ENCODE results near the gene SCGB1A1. TPM values are rescaled to one million over a fixed set of nuclear protein-coding genes. Genes with fewer than 3 reads are reported as not detected.
"Not testable (repeated sequence)": the region's sequence is repeated elsewhere in the genome, so short reads cannot be mapped to it uniquely, and the experiment has no call there.

Gene SCGB1A1, protein sequence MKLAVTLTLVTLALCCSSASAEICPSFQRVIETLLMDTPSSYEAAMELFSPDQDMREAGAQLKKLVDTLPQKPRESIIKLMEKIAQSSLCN
- not detected for polyA plus RNA-seq (2013)

DNA sequence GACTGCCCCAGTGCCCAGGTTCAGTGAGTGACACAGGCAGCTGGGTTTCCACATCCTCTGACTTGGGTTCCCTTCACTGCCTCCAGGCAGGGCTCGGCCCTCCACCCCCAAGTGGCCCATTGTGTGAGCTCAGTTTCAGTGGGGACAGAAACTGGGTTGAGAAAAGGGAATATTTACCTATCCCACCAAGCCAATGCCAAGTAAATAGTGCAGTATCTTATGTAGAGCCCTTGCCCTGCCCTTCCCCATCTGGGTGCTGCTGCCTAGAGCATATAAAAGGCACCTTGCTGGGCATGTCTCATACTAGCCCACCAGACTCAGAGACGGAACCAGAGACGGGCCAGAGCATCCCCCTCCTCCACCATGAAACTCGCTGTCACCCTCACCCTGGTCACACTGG is at the start of gene SCGB1A1:
SCGB1A1 (plus strand) TSS at position 301 of the 400 bp plus-strand sequence; CDS start at position 364, 63 bp downstream.
- whole genome bisulfite sequencing (ENCODE audit: insufficient coverage) = 100% methylated on average over 3 of the region's 4 CpGs
- Histone ChIP-seq H3K27me3 (replicated peaks in 2 of 5; ENCODE audit: control insufficient read depth in 4 of 5, insufficient read depth in 5 of 5, low read length in 4 of 5) (no peaks in the 10 kb centered on the region), H3K4me3 (ENCODE audit: control insufficient read depth in 1 of 7, extremely low read depth in 1 of 7, insufficient read depth in 4 of 7, low read depth in 2 of 7, low read length in 6 of 7) (no peak within 1 kb of the TSS), H3K27ac (ENCODE audit: insufficient read depth in 1 of 2, low read depth in 1 of 2, low read length in 2 of 2, poor library complexity in 1 of 2, severe bottlenecking in 2 of 2) (peak within 1 kb of the TSS in 1 of 2 experiments; percentile 34), H3K36me3 (ENCODE audit: control insufficient read depth in 4 of 4, insufficient read depth in 4 of 4, low read length in 3 of 4) (no peaks in the 10 kb centered on the region), H3K4me1 (ENCODE audit: control extremely low read depth in 1 of 4, control insufficient read depth in 4 of 4, insufficient read depth in 4 of 4, low read length in 3 of 4) (peaks cover 0 to 3% (median 0%) of the 10 kb centered on the region in 4 experiments), H3K9me3 (ENCODE audit: control extremely low read depth in 1 of 5, control insufficient read depth in 4 of 5, insufficient read depth in 2 of 5, low read depth in 1 of 5, low read length in 4 of 5) (no peaks in the 10 kb centered on the region)
- CTCF ChIA-PET = interaction anchor here (1.1 to 8.3 kb wide), 3 partner anchors 24 to 142 kb away, joined by 3 to 73 read pairs (median 4); no protein-coding TSS in a partner anchor
- no peak for DNase-seq
- POLR2A ChIA-PET = no interaction called here

DNA sequence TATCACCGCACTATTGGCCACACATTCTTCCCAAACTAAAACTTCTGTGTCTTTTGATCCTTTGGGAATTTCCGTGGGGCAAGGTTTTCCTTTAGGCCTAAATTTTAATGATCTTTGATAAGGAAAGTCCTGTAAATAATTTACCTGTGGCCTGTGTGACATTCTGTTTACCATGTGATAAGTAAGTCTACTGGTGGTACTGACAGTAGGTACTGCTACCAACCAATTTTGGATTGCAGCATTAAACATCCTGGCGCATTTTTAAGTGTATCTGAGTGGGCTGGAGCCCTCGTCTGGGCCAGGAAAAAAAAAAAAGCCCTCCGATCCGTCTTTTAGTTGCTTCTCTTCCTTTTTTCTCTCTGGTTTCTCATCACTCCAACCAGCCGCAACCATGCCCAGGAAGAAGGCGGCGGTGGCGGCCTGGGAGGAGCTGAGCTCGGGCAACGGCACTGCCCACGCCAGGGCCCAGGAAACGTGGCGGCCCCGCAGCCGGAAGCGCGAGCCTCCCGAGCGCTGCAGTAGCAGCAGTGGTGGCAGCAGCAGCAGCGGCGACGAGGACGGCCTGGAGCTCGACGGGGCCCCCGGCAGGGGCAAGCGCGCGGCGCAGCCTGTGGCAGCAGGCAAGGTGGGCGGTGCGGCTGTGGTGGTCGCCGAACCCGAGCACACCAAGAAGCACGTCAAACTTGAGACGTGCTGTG is 47.9 kb upstream of the SCGB1A1 start:
- POLR2A ChIA-PET = no interaction called here
- H3K36me3 ChIP-seq (ENCODE audit: control insufficient read depth in 4 of 4, insufficient read depth in 4 of 4, low read length in 3 of 4) = no peaks in the 10 kb centered on the region
- CTCF ChIA-PET = interaction anchor here (1.1 to 9.4 kb wide), 2 partner anchors 11 to 30 kb away, joined by 3 to 109 read pairs; partner anchors contain the start of gene ASRGL1
- peak; percentile 14 to 61 (median 56) for DNase-seq
- peaks cover 0 to 4% (median 0%) of the 10 kb centered on the region in 4 experiments for H3K4me1 ChIP-seq (ENCODE audit: control extremely low read depth in 1 of 4, control insufficient read depth in 4 of 4, insufficient read depth in 4 of 4, low read length in 3 of 4)
- 61% methylated on average over 29 of the region's 39 CpGs for WGBS (ENCODE audit: insufficient coverage)
- peaks cover 0 to 2% (median 0%) of the 10 kb centered on the region in 5 experiments for H3K9me3 ChIP-seq (ENCODE audit: control extremely low read depth in 1 of 5, control insufficient read depth in 4 of 5, insufficient read depth in 2 of 5, low read depth in 1 of 5, low read length in 4 of 5)
- H3K4me3 ChIP-seq (ENCODE audit: control insufficient read depth in 1 of 7, extremely low read depth in 1 of 7, insufficient read depth in 4 of 7, low read depth in 2 of 7, low read length in 6 of 7) = peak overlapping the region in 4 of 7 experiments; percentile 27 to 60 (median 44)
- no peak overlapping the region for H3K27ac ChIP-seq (ENCODE audit: insufficient read depth in 1 of 2, low read depth in 1 of 2, low read length in 2 of 2, poor library complexity in 1 of 2, severe bottlenecking in 2 of 2)
- no peaks in the 10 kb centered on the region for H3K27me3 ChIP-seq (replicated peaks in 2 of 5; ENCODE audit: control insufficient read depth in 4 of 5, insufficient read depth in 5 of 5, low read length in 4 of 5)

DNA sequence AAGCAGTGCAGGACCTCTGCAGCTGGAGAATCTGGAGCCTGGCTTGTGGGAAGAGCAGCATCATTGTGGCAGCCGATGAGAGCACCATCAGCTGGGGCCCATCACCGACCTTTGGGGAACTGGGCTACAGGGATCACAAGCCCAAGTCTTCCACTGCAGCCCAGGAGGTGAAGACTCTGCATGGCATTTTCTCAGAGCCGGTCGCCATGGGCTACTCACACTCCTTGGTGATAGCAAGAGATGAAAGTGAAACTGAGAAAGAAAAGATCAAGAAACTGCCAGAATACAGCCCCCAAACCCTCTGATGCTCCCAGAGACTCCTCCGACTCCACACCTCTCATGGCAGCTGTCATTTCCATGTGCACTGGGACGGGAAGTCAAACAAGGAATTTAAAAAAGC is 46.0 kb upstream of the SCGB1A1 start:
- WGBS (ENCODE audit: insufficient coverage) = 98% methylated on average over 6 of the region's 6 CpGs
- peaks cover 0 to 4% (median 0%) of the 10 kb centered on the region in 4 experiments for H3K4me1 ChIP-seq (ENCODE audit: control extremely low read depth in 1 of 4, control insufficient read depth in 4 of 4, insufficient read depth in 4 of 4, low read length in 3 of 4)
- H3K4me3 ChIP-seq (ENCODE audit: control insufficient read depth in 1 of 7, extremely low read depth in 1 of 7, insufficient read depth in 4 of 7, low read depth in 2 of 7, low read length in 6 of 7) = no peak overlapping the region
- H3K27me3 ChIP-seq (replicated peaks in 2 of 5; ENCODE audit: control insufficient read depth in 4 of 5, insufficient read depth in 5 of 5, low read length in 4 of 5) = no peaks in the 10 kb centered on the region
- no peak for DNase-seq
- H3K36me3 ChIP-seq (ENCODE audit: control insufficient read depth in 4 of 4, insufficient read depth in 4 of 4, low read length in 3 of 4) = no peaks in the 10 kb centered on the region
- H3K9me3 ChIP-seq (ENCODE audit: control extremely low read depth in 1 of 5, control insufficient read depth in 4 of 5, insufficient read depth in 2 of 5, low read depth in 1 of 5, low read length in 4 of 5) = peaks cover 0 to 2% (median 0%) of the 10 kb centered on the region in 5 experiments
- ChIA-PET POLR2A (no interaction called here), CTCF (interaction anchor here (1.2 to 9.4 kb wide), 5 partner anchors 25 to 243 kb away, joined by 3 to 109 read pairs (median 3); partner anchors contain the start of gene ASRGL1)
- no peak overlapping the region for H3K27ac ChIP-seq (ENCODE audit: insufficient read depth in 1 of 2, low read depth in 1 of 2, low read length in 2 of 2, poor library complexity in 1 of 2, severe bottlenecking in 2 of 2)

DNA sequence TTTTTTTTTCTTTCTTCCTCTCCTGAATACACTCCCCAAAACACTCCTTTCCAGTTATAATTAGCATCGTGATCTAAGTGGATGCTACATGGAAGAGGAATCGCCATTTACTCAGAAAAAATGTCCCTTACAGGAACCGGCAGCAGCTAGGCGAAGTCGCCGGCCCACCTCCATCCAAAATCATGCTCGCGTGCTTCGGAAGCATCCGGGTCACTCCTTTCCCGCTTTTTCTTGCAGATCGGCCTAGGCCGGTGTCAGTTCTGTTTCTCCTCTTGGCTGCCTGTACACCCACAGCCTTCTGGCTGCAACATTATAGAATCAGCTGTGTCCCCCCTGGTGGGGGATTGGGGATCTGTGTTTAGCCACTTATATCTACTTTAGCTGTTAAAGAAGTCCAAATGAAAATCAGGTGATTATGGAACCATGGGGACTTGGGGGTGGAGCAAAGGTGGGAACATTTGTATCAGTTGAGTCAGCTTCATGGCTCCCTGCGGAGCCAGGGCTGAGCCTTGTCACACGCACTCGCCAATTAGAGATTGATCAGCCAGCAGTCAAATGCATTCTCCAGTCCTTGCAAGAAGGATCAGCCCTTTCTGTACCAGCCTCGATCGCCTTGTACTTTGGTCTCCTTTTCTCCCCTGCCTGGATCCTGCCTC is 45.2 kb upstream of the SCGB1A1 start:
- no peaks in the 10 kb centered on the region for H3K36me3 ChIP-seq (ENCODE audit: control insufficient read depth in 4 of 4, insufficient read depth in 4 of 4, low read length in 3 of 4)
- peaks cover 0 to 4% (median 0%) of the 10 kb centered on the region in 4 experiments for H3K4me1 ChIP-seq (ENCODE audit: control extremely low read depth in 1 of 4, control insufficient read depth in 4 of 4, insufficient read depth in 4 of 4, low read length in 3 of 4)
- 96% methylated on average over 18 of the region's 18 CpGs for WGBS (ENCODE audit: insufficient coverage)
- H3K27me3 ChIP-seq (replicated peaks in 2 of 5; ENCODE audit: control insufficient read depth in 4 of 5, insufficient read depth in 5 of 5, low read length in 4 of 5) = no peaks in the 10 kb centered on the region
- no peaks in the 10 kb centered on the region for H3K9me3 ChIP-seq (ENCODE audit: control extremely low read depth in 1 of 5, control insufficient read depth in 4 of 5, insufficient read depth in 2 of 5, low read depth in 1 of 5, low read length in 4 of 5)
- no peak overlapping the region for H3K4me3 ChIP-seq (ENCODE audit: control insufficient read depth in 1 of 7, extremely low read depth in 1 of 7, insufficient read depth in 4 of 7, low read depth in 2 of 7, low read length in 6 of 7)
- no peak for DNase-seq
- ChIA-PET POLR2A (no interaction called here), CTCF (interaction anchor here (1.5 to 9.4 kb wide), 3 partner anchors 33 to 244 kb away, joined by 3 to 109 read pairs (median 3); partner anchors contain the start of gene ASRGL1)
- H3K27ac ChIP-seq (ENCODE audit: insufficient read depth in 1 of 2, low read depth in 1 of 2, low read length in 2 of 2, poor library complexity in 1 of 2, severe bottlenecking in 2 of 2) = no peak overlapping the region

DNA sequence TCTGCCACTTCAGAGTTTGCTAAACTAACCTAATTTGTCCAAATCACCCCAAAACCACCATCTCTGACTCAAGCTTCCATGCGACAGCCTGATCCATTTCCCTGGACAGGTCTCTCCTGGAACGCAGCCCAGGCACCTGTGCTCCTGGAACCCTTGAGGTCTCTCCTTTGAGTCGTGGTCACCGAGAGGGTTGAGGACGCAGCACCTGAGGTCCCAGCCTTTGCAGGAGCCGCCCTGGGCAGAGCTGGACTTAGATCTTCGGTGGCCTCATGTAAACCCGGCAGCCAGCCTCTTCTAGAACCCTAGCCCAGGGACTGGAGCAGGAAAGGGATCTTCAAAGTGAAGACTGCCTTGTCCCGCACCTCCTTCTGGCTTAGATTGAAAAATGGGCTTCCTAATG is 44.0 kb upstream of the SCGB1A1 start:
- no peak overlapping the region for H3K27ac ChIP-seq (ENCODE audit: insufficient read depth in 1 of 2, low read depth in 1 of 2, low read length in 2 of 2, poor library complexity in 1 of 2, severe bottlenecking in 2 of 2)
- WGBS (ENCODE audit: insufficient coverage) = 98% methylated on average over 8 of the region's 9 CpGs
- no peaks in the 10 kb centered on the region for H3K9me3 ChIP-seq (ENCODE audit: control extremely low read depth in 1 of 5, control insufficient read depth in 4 of 5, insufficient read depth in 2 of 5, low read depth in 1 of 5, low read length in 4 of 5)
- no peak for DNase-seq
- ChIA-PET POLR2A (interaction anchor here (1.1 kb wide), 1 partner anchor 36 kb away, joined by 4 read pairs; no protein-coding TSS in a partner anchor), CTCF (interaction anchor here (0.6 to 9.4 kb wide), 3 partner anchors 17 to 74 kb away, joined by 3 to 109 read pairs (median 5); partner anchors contain the start of gene ASRGL1)
- H3K36me3 ChIP-seq (ENCODE audit: control insufficient read depth in 4 of 4, insufficient read depth in 4 of 4, low read length in 3 of 4) = no peaks in the 10 kb centered on the region
- peaks cover 0 to 4% (median 0%) of the 10 kb centered on the region in 4 experiments for H3K4me1 ChIP-seq (ENCODE audit: control extremely low read depth in 1 of 4, control insufficient read depth in 4 of 4, insufficient read depth in 4 of 4, low read length in 3 of 4)
- no peak overlapping the region for H3K4me3 ChIP-seq (ENCODE audit: control insufficient read depth in 1 of 7, extremely low read depth in 1 of 7, insufficient read depth in 4 of 7, low read depth in 2 of 7, low read length in 6 of 7)
- H3K27me3 ChIP-seq (replicated peaks in 2 of 5; ENCODE audit: control insufficient read depth in 4 of 5, insufficient read depth in 5 of 5, low read length in 4 of 5) = no peaks in the 10 kb centered on the region

DNA sequence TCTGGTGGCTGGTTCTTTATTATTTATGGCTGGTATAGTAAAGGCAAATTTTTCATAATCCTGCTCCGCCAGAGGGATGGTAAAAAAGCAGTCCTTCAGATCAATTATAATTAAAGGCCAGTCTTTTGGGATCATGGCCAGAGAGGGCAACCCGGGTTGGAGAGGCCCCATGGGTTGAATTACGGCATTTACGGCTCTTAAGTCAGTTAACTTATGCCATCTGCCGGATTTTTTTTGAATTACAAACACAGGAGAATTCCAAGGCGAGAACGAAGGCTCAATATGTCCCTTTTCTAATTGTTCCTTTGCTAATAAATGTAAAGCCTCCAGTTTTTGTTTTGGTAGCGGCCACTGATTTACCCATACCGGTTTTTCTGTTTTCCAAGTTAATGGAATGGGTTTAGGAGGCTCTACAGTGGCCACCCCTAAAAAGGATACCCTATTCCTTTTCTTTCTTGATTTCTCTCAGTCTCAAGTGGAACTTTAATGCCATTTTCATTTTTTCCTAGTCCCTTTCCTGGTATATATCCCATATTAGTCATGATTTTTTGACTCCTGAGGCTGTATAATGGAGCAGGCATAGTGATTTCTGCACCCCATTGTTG is 40.3 kb upstream of the SCGB1A1 start:
- peak; percentile 61 to 75 (median 65) for DNase-seq
- H3K27ac ChIP-seq (ENCODE audit: insufficient read depth in 1 of 2, low read depth in 1 of 2, low read length in 2 of 2, poor library complexity in 1 of 2, severe bottlenecking in 2 of 2); H3K9me3 ChIP-seq (ENCODE audit: control extremely low read depth in 1 of 5, control insufficient read depth in 4 of 5, insufficient read depth in 2 of 5, low read depth in 1 of 5, low read length in 4 of 5); H3K4me3 ChIP-seq (ENCODE audit: control insufficient read depth in 1 of 7, extremely low read depth in 1 of 7, insufficient read depth in 4 of 7, low read depth in 2 of 7, low read length in 6 of 7); H3K27me3 ChIP-seq (replicated peaks in 2 of 5; ENCODE audit: control insufficient read depth in 4 of 5, insufficient read depth in 5 of 5, low read length in 4 of 5); H3K36me3 ChIP-seq (ENCODE audit: control insufficient read depth in 4 of 4, insufficient read depth in 4 of 4, low read length in 3 of 4); H3K4me1 ChIP-seq (ENCODE audit: control extremely low read depth in 1 of 4, control insufficient read depth in 4 of 4, insufficient read depth in 4 of 4, low read length in 3 of 4); POLR2A ChIA-PET: not testable (repeated sequence)
- WGBS (ENCODE audit: insufficient coverage) = 12% methylated on average over 9 of the region's 9 CpGs
- CTCF ChIA-PET = interaction anchor here (0.8 to 9.4 kb wide), 7 partner anchors 14 to 182 kb away, joined by 3 to 109 read pairs (median 4); partner anchors contain the start of gene ASRGL1

Data from common myeloid progenitor, CD34-positive (primary cell).